HFF-Myc (cell line): ENCODE measurements around the gene MROH9.

Experiments
- DNase-seq: peaks from one replicate; pipeline ENCODE4 v3.0.0-alpha.2; 2011; ENCODE audit warnings: low read depth; ENCODE audit errors: extremely low read depth
- H3K4me3 ChIP-seq: replicated peaks from 2 replicates; pipeline ENCODE4 v1.5.1; 2011; ENCODE audit warnings: low read depth, mild to moderate bottlenecking, control low read depth, low read length
- CTCF ChIP-seq: IDR thresholded peaks from 2 replicates; pipeline ENCODE4 v1.5.1; 2012; ENCODE audit warnings: mild to moderate bottlenecking, low read depth, low read length, control low read depth; ENCODE audit errors: missing control alignments

Gene MROH9

GRCh38 chr1:171110621-171111326 lies 175.4 kb downstream of the MROH9 start:
- peak; percentile 2 for DNase-seq
- no peak overlapping the region for H3K4me3 ChIP-seq
- no peak for TF ChIP-seq CTCF

GRCh38 chr1:171112119-171112518 lies 176.8 kb downstream of the MROH9 start:
- no peak for DNase-seq
- TF ChIP-seq CTCF: no peak
- H3K4me3 ChIP-seq: no peak overlapping the region

GRCh38 chr1:171113382-171113781 lies 178.0 kb downstream of the MROH9 start:
- no peak for DNase-seq
- no peak overlapping the region for H3K4me3 ChIP-seq
- TF ChIP-seq CTCF: no peak
